Measurements from ENCODE around the gene FST. TPM values are rescaled to one million over a fixed set of nuclear protein-coding genes. Genes with fewer than 3 reads are reported as not detected.

FST gene
- total and polyA plus RNA-seq, 2 of the 13 experiments (the other 11 are each of a cell fraction or from before 2014, with no cell fraction given): 38.6 to 136 TPM

GRCh38 chr5:53501054-53501453, 20.6 kb downstream of the FST start (continued):
- TF ChIP-seq, protein P1, sequence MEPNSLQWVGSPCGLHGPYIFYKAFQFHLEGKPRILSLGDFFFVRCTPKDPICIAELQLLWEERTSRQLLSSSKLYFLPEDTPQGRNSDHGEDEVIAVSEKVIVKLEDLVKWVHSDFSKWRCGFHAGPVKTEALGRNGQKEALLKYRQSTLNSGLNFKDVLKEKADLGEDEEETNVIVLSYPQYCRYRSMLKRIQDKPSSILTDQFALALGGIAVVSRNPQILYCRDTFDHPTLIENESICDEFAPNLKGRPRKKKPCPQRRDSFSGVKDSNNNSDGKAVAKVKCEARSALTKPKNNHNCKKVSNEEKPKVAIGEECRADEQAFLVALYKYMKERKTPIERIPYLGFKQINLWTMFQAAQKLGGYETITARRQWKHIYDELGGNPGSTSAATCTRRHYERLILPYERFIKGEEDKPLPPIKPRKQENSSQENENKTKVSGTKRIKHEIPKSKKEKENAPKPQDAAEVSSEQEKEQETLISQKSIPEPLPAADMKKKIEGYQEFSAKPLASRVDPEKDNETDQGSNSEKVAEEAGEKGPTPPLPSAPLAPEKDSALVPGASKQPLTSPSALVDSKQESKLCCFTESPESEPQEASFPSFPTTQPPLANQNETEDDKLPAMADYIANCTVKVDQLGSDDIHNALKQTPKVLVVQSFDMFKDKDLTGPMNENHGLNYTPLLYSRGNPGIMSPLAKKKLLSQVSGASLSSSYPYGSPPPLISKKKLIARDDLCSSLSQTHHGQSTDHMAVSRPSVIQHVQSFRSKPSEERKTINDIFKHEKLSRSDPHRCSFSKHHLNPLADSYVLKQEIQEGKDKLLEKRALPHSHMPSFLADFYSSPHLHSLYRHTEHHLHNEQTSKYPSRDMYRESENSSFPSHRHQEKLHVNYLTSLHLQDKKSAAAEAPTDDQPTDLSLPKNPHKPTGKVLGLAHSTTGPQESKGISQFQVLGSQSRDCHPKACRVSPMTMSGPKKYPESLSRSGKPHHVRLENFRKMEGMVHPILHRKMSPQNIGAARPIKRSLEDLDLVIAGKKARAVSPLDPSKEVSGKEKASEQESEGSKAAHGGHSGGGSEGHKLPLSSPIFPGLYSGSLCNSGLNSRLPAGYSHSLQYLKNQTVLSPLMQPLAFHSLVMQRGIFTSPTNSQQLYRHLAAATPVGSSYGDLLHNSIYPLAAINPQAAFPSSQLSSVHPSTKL (CRISPR knock-in tag; IDR thresholded peaks at IDR 0.05): 0 out of 2 replicates have a peak, but pooled peaks have one; percentile 36
- TF ChIP-seq CEBPG (CRISPR knock-in tag; IDR thresholded peaks at IDR 0.05) (peak; percentile 16; the same call in 1 of the 2 replicates), TFAP4 (IDR thresholded peaks at IDR 0.05; ENCODE audit: borderline replicate concordance, low read depth) (no peak), SNAPC2 (CRISPR knock-in tag; IDR thresholded peaks at IDR 0.05) (no peak), NR3C1 (CRISPR knock-in tag; IDR thresholded peaks at IDR 0.05) (no peak), RARA (CRISPR knock-in tag; IDR thresholded peaks at IDR 0.05) (peak; percentile 78), IRF2 (CRISPR knock-in tag; IDR thresholded peaks at IDR 0.05) (no peak), HOXD1 (CRISPR knock-in tag; IDR thresholded peaks at IDR 0.05) (no peak), ATF5 (CRISPR knock-in tag; IDR thresholded peaks at IDR 0.05; ENCODE audit: low read depth) (no peak), MAF1 (CRISPR knock-in tag; IDR thresholded peaks at IDR 0.05; ENCODE audit: borderline replicate concordance) (no peak), ELF1 (CRISPR knock-in tag; IDR thresholded peaks at IDR 0.05) (no peak), FOXP1 (IDR thresholded peaks at IDR 0.05) (no peak), FOXP1 (CRISPR knock-in tag; IDR thresholded peaks at IDR 0.05) (peak; percentile 66), FOXA3 (CRISPR knock-in tag; IDR thresholded peaks at IDR 0.05) (peak; percentile 22; the same call in 1 of the 2 replicates), POLR2AphosphoS5 (IDR thresholded peaks at IDR 0.05; ENCODE audit: low read depth, low read length) (no peak), ZHX1 (CRISPR knock-in tag; IDR thresholded peaks at IDR 0.05; ENCODE audit: low read depth) (no peak)
- TF ChIP-seq, protein P2, sequence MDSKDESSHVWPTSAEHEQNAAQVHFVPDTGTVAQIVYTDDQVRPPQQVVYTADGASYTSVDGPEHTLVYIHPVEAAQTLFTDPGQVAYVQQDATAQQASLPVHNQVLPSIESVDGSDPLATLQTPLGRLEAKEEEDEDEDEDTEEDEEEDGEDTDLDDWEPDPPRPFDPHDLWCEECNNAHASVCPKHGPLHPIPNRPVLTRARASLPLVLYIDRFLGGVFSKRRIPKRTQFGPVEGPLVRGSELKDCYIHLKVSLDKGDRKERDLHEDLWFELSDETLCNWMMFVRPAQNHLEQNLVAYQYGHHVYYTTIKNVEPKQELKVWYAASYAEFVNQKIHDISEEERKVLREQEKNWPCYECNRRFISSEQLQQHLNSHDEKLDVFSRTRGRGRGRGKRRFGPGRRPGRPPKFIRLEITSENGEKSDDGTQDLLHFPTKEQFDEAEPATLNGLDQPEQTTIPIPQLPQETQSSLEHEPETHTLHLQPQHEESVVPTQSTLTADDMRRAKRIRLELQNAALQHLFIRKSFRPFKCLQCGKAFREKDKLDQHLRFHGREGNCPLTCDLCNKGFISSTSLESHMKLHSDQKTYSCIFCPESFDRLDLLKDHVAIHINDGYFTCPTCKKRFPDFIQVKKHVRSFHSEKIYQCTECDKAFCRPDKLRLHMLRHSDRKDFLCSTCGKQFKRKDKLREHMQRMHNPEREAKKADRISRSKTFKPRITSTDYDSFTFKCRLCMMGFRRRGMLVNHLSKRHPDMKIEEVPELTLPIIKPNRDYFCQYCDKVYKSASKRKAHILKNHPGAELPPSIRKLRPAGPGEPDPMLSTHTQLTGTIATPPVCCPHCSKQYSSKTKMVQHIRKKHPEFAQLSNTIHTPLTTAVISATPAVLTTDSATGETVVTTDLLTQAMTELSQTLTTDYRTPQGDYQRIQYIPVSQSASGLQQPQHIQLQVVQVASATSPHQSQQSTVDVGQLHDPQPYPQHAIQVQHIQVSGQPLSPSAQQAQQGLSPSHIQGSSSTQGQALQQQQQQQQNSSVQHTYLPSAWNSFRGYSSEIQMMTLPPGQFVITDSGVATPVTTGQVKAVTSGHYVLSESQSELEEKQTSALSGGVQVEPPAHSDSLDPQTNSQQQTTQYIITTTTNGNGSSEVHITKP (CRISPR knock-in tag; IDR thresholded peaks at IDR 0.05; ENCODE audit: low read depth): no peak
- TF ChIP-seq, protein P3, sequence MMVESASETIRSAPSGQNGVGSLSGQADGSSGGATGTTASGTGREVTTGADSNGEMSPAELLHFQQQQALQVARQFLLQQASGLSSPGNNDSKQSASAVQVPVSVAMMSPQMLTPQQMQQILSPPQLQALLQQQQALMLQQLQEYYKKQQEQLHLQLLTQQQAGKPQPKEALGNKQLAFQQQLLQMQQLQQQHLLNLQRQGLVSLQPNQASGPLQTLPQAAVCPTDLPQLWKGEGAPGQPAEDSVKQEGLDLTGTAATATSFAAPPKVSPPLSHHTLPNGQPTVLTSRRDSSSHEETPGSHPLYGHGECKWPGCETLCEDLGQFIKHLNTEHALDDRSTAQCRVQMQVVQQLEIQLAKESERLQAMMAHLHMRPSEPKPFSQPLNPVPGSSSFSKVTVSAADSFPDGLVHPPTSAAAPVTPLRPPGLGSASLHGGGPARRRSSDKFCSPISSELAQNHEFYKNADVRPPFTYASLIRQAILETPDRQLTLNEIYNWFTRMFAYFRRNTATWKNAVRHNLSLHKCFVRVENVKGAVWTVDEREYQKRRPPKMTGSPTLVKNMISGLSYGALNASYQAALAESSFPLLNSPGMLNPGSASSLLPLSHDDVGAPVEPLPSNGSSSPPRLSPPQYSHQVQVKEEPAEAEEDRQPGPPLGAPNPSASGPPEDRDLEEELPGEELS (CRISPR knock-in tag; IDR thresholded peaks at IDR 0.05): peak; percentile 68

Data from HepG2 (cell line).